Stimulated activated naive CD4-positive, alpha-beta T cell treated with Interleukin-2 at 50 U/mL for 16 hours (primary cell): ENCODE results near the gene RBM12.

Experiments
- DNase-seq: peaks from one replicate; lab custom pipeline; 2025; lab: John Stamatoyannopoulos, UW

The RBM12 gene

DNA sequence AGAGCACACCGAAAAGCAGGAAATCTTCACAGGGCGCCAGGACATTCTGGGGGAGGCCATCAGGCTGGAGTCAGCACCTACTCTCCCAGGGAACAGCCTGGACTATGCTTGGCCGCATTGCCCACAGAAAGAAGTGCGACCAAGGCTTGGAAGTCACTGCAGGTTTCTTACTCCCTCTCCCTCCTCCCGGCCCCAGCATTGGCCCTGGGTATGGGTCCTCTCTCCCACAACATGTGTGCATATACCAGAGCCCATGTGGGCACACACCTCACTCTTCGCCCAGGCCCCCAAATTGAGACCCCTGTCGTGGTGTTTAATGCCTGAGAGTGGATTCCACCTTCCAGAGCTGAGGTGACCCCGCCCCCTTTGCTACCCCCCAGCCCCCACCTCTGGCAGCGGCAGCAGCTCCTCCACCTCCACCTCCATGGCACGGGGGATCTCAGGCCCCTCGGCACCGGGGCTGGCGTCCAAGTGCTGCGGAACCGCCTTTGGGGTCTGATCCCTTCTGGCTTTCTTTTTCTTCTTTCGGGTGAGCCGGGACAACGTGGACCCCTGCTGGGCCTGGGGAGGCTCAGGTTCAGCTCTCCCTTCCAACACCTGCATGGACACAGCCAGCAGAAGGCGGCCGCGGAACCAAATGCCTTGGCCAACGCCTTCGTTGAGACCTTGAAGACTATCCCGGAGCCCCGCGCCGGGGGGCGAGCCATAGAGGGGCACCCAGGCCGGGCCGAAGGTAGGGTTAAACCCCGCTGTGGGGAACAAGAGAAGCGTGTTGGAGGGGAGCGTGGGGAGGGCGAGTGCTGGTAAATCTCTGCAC is 64.3 kb downstream of the RBM12 start:
- no peak for DNase-seq

DNA sequence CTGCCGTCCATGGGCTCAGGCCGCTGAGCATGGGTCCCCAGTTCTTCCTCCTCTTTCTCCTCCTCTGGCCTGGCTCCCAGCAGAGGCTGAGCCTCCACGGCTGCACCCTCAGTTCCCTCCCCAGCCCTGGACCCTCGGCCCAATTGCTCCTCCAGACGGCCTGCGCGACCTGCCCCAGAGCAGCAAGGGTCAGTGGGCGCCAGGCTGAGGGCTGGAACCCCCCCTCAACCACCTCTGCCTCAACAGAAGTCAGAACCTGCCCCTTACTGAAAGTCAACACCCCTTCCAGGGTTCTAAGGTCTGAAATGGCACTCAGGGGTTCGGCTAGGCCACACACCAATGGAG is 65.0 kb downstream of the RBM12 start:
- no peak for DNase-seq
